ENCODE data around the gene CAVIN2. TPM values are rescaled to one million over a fixed set of nuclear protein-coding genes. Genes with fewer than 3 reads are reported as not detected.
A peak's percentile ranks its signal among the peaks of the same experiment; 100 is the strongest.

Gene CAVIN2
- total and polyA plus RNA-seq, 4 donors, result 55.1 to 160 (median 104) TPM

DNA sequence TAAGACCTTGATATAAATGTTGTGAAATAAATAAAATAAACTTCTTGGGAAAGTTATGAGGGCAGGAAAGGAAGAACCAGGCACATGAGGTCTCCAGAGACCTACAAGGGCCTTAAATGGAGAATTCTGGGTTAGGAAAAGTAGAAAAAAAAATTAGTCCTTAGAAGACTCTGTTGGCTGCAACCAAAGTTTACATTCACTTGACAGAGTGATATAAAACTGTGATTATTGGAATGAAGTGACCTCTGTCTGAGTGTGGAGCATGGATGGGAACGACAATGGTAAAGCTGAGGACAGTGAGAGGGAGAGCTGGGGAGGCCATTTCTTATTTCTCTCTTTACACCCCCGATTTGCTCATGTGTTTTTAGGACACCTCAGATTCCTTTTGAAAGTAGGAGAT lies 29.0 kb upstream of the CAVIN2 start:
- Histone ChIP-seq H3K4me3 (no peak overlapping the region), H3K27ac (ENCODE audit: low read depth in 1 of 2, low read length in 1 of 2) (no peak overlapping the region), H3K36me3 (ENCODE audit: control insufficient read depth in 4 of 4, insufficient read depth in 4 of 4, low read length in 4 of 4) (no peaks in the 10 kb centered on the region), H3K9ac (ENCODE audit: insufficient read depth in 1 of 2, low read length in 2 of 2) (no peak overlapping the region), H3K4me1 (ENCODE audit: control insufficient read depth in 5 of 5, insufficient read depth in 5 of 5, low read length in 5 of 5) (peaks cover 0 to 3% (median 0%) of the 10 kb centered on the region in 5 donors), H3K9me3 (ENCODE audit: control insufficient read depth in 4 of 4, insufficient read depth in 3 of 4, low read length in 3 of 4) (no peaks in the 10 kb centered on the region), H3K27me3 (ENCODE audit: control insufficient read depth in 3 of 3, insufficient read depth in 3 of 3, low read length in 2 of 3) (no peaks in the 10 kb centered on the region)
- ATAC-seq (ENCODE audit: insufficient read depth, low FRiP score), result no peak
- WGBS, 2 donors, result 84 to 87% methylated on average over 2 of the region's 2 CpGs
- DNase-seq, result no peak
- no peak for TF ChIP-seq CTCF (IDR thresholded peaks at IDR 0.05; ENCODE audit: control extremely low read depth, extremely low read depth)

- ATAC-seq (ENCODE audit: insufficient read depth, low FRiP score) (no peak), DNase-seq (no peak)
- no peak overlapping the region for H3K4me3 ChIP-seq
- TF ChIP-seq CTCF (IDR thresholded peaks at IDR 0.05; ENCODE audit: control extremely low read depth, extremely low read depth), result no peak
- no peaks in the 10 kb centered on the region for H3K27me3 ChIP-seq (ENCODE audit: control insufficient read depth in 3 of 3, insufficient read depth in 3 of 3, low read length in 2 of 3)
- H3K4me1 ChIP-seq (ENCODE audit: control insufficient read depth in 5 of 5, insufficient read depth in 5 of 5, low read length in 5 of 5), result peaks cover 2 to 19% (median 18%) of the 10 kb centered on the region in 5 donors
- no peak overlapping the region for H3K27ac ChIP-seq (ENCODE audit: low read depth in 1 of 2, low read length in 1 of 2)
- no peak overlapping the region for H3K9ac ChIP-seq (ENCODE audit: insufficient read depth in 1 of 2, low read length in 2 of 2)
- H3K9me3 ChIP-seq (ENCODE audit: control insufficient read depth in 4 of 4, insufficient read depth in 3 of 4, low read length in 3 of 4), result no peaks in the 10 kb centered on the region
- no peaks in the 10 kb centered on the region for H3K36me3 ChIP-seq (ENCODE audit: control insufficient read depth in 4 of 4, insufficient read depth in 4 of 4, low read length in 4 of 4)
These were observed 23.9 kb upstream of the CAVIN2 start for GRCh38 chr2:191870744-191871143.

GRCh38 chr2:191869781-191870180 lies 22.9 kb upstream of the CAVIN2 start:
- no peak for ATAC-seq (ENCODE audit: insufficient read depth, low FRiP score)
- 73 to 84% methylated on average over 4 of the region's 4 CpGs for WGBS, 2 donors
- no peak for TF ChIP-seq CTCF (IDR thresholded peaks at IDR 0.05; ENCODE audit: control extremely low read depth, extremely low read depth)

GRCh38 chr2:191869178-191869577 lies 22.3 kb upstream of the CAVIN2 start:
- Histone ChIP-seq H3K27me3 (ENCODE audit: control insufficient read depth in 3 of 3, insufficient read depth in 3 of 3, low read length in 2 of 3) (no peaks in the 10 kb centered on the region), H3K9ac (ENCODE audit: insufficient read depth in 1 of 2, low read length in 2 of 2) (no peak overlapping the region), H3K4me1 (ENCODE audit: control insufficient read depth in 5 of 5, insufficient read depth in 5 of 5, low read length in 5 of 5) (peaks cover 2 to 32% (median 26%) of the 10 kb centered on the region in 5 donors), H3K9me3 (ENCODE audit: control insufficient read depth in 4 of 4, insufficient read depth in 3 of 4, low read length in 3 of 4) (no peaks in the 10 kb centered on the region), H3K4me3 (no peak overlapping the region), H3K36me3 (ENCODE audit: control insufficient read depth in 4 of 4, insufficient read depth in 4 of 4, low read length in 4 of 4) (no peaks in the 10 kb centered on the region), H3K27ac (ENCODE audit: low read depth in 1 of 2, low read length in 1 of 2) (peak overlapping the region in 1 of 2 donors; percentile 31)
- WGBS, 2 donors, result 76 to 81% methylated on average over 6 of the region's 6 CpGs
- ATAC-seq (ENCODE audit: insufficient read depth, low FRiP score), result no peak
- DNase-seq, result no peak
- no peak for TF ChIP-seq CTCF (IDR thresholded peaks at IDR 0.05; ENCODE audit: control extremely low read depth, extremely low read depth)

More at GRCh38 chr2:191869781-191870180, 22.9 kb upstream of the CAVIN2 start:
- H3K9me3 ChIP-seq (ENCODE audit: control insufficient read depth in 4 of 4, insufficient read depth in 3 of 4, low read length in 3 of 4), result no peaks in the 10 kb centered on the region
- no peaks in the 10 kb centered on the region for H3K27me3 ChIP-seq (ENCODE audit: control insufficient read depth in 3 of 3, insufficient read depth in 3 of 3, low read length in 2 of 3)
- H3K4me3 ChIP-seq, result no peak overlapping the region
- no peak for DNase-seq
- H3K27ac ChIP-seq (ENCODE audit: low read depth in 1 of 2, low read length in 1 of 2), result no peak overlapping the region
- H3K36me3 ChIP-seq (ENCODE audit: control insufficient read depth in 4 of 4, insufficient read depth in 4 of 4, low read length in 4 of 4), result no peaks in the 10 kb centered on the region
- H3K4me1 ChIP-seq (ENCODE audit: control insufficient read depth in 5 of 5, insufficient read depth in 5 of 5, low read length in 5 of 5), result peaks cover 2 to 28% (median 24%) of the 10 kb centered on the region in 5 donors
- H3K9ac ChIP-seq (ENCODE audit: insufficient read depth in 1 of 2, low read length in 2 of 2), result no peak overlapping the region

All from lung (tissue), 12 donors.